GM21390 (cell line): Measurements from ENCODE around the gene HCFC1R1.

Experiments used
- ATAC-seq: cut with Tn5 transposase; IDR thresholded peaks from one replicate; pipeline ENCODE4 v1.9.1; 2021; ENCODE audit not compliant: unreplicated experiment

Gene HCFC1R1

GRCh38 chr16:3035972-3036725 is 12.4 kb upstream of the HCFC1R1 start:
- ATAC-seq: no peak

- no peak for ATAC-seq
These were observed 11.7 kb upstream of the HCFC1R1 start for GRCh38 chr16:3035289-3035971.

- no peak for ATAC-seq
These were observed 8.9 kb upstream of the HCFC1R1 start for GRCh38 chr16:3032624-3033023.

GRCh38 chr16:3030222-3031212 is 6.8 kb upstream of the HCFC1R1 start:
- no peak for ATAC-seq

- no peak for ATAC-seq
These were observed 5.9 kb upstream of the HCFC1R1 start for GRCh38 chr16:3029491-3030221.

GRCh38 chr16:3028716-3029319 is 5.1 kb upstream of the HCFC1R1 start:
- no peak for ATAC-seq

GRCh38 chr16:3027983-3028715 is 4.4 kb upstream of the HCFC1R1 start:
- no peak for ATAC-seq

GRCh38 chr16:3027489-3027795 is 3.7 kb upstream of the HCFC1R1 start:
- ATAC-seq: no peak

- no peak for ATAC-seq
These were observed 3.1 kb upstream of the HCFC1R1 start for GRCh38 chr16:3026609-3027488.

GRCh38 chr16:3026003-3026378 is 2.2 kb upstream of the HCFC1R1 start:
- ATAC-seq: no peak

- ATAC-seq: no peak
These were observed 1.6 kb upstream of the HCFC1R1 start for GRCh38 chr16:3025032-3026002.

- no peak for ATAC-seq
These were observed 400 bp downstream of the HCFC1R1 start for GRCh38 chr16:3023415-3023668.

- ATAC-seq: no peak
These were observed 893 bp downstream of the HCFC1R1 start for GRCh38 chr16:3022684-3023414.

- ATAC-seq: no peak
These were observed 1.5 kb downstream of the HCFC1R1 start for GRCh38 chr16:3022208-3022683.

GRCh38 chr16:3021449-3022207 is 2.1 kb downstream of the HCFC1R1 start:
- ATAC-seq: no peak
